Measurements from ENCODE around the gene S100Z. TPM values are rescaled to one million over a fixed set of nuclear protein-coding genes. Genes with fewer than 3 reads are reported as not detected.

S100Z gene
- total RNA-seq, 1 donor from 2014 or later = 0.40 TPM

DNA sequence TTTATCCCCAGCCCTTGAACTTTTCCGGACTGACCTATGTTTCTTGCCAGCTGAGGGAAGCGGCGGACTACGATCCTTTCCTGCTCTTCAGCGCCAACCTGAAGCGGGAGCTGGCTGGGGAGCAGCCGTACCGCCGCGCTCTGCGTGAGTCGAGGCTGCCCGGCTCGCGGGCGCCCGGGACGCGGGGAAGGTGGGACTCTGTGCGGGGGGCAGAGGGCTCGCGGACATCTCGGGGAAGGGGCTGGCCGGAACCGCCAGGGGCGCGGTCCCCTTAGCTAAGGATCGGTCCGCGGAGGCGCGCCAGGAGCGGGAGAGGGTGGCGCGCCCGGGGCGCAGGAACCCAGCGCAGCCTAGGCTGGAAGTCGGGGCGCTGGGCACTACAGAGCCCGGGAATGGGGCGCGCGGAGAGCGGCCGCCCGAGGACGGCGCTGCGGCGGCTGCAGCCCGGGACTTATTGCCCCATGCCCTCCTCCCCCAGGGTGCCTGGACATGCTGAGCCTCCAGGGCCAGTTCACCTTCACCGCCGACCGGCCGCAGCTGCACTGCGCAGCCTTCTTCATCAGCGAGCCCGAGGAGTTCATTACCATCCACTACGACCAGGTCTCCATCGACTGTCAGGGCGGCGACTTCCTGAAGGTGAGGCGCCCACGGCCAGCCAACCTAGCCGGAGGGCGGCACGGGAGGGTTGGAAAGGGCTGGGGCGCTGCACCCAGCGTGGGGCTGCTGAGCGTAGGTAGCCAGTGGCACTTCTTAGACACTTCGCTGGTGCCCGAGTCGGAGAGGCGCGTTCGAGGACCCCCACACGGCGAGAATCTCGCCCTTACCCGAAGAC, 104.0 kb downstream of the S100Z start:
- ATAC-seq = no peak

DNA sequence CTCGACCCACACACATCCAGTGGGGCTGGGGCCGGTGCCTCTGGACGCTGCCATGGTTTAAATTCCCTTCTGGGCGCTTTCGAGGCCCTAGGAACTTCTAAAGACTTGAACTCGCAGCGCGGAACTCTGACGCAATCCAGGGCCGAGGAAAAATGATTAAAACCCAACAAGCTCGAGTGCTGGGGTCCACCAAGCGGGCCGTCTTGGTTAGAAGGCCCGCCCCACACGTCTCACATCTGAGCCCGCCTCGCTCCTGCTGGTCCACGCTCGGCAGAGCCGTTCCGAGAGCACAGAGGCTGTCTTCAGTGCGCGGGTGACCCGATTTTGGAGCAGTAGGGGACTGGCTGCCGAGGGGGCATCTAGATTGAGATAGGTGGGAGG, 104.6 kb downstream of the S100Z start:
- ATAC-seq = no peak

DNA sequence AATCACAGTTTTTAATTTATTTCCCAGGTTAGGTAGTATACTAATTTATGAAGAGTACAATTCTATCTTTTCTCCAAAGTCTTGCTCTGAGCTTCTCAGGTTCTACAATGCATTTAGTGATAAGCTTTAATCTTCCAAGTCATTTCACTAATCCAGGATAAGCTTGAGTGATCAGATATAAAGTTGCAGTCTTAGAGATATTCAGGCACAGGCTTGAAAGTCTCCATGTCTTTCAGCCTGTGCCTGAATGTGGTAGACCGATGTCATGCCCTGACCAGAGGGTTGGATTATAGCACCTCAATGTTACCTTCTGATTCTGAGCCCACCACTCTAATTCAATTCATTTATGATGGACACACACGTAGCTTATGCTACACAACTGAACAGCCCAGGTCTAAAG, 106.2 kb downstream of the S100Z start:
- ATAC-seq = no peak

DNA sequence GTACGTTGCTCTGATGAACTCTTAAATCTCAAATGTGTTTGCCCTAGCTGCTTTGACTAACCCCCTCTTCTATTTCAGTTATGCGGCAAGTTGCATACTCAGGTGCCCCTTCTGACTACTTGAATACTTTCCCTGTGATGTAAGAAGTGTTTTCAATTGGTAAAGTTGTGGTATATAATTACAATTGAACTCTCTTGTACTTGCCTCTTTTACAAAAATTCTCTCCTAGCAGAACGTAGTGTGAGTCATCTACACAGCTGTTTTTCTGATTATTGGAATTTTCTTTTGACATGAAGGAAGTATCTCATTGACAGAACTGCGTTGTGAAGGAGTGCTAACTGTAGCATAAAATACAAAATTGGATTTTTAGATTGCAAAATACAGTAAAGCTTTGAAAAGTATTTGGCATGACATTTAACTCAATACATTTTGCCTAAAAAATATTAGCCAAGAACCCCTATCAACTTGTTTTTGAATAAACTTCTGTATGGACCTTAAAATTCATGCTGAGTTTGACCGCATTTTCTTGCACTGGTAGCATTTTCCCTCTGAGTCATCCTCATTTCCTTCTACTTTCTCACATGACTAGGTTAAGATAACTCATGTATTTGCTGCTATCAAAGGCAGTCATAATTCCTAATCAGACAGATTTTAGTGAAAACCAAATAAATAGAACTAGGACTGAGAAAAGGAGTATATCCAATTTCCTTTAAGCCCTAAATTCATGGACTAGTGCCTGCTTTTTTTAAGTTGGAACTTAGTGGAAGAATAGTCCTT, 109.4 kb downstream of the S100Z start:
- no peak for ATAC-seq

DNA sequence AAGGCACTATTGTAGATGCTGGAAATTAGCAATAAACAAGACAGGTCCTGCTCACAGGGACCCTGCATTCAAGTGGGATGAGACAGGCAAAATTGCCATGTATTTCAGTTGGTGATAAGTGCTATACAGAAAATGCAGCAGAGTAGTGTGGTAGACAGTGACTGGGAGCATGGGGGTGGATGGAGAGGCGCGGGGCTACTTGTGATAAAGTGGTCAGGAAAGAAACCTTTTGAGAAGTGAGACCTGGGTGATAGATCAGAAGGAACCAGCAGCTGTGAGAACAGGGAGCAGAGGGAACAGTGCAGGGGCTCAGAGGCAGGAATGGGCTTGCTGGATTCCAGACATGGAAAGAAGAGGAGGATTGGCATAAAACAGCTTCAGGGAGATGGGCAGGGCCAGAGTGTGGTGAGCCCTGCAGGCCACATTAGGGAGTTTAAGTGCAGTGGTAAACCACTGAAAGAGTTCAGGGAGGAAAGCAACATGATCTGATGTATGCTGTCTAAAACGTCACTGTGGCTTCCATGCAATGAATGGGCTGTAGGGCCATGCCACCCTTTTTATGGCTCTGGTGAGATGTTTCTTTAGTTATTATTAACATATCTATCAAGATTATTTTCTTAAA, 110.3 kb downstream of the S100Z start:
- ATAC-seq = no peak

DNA sequence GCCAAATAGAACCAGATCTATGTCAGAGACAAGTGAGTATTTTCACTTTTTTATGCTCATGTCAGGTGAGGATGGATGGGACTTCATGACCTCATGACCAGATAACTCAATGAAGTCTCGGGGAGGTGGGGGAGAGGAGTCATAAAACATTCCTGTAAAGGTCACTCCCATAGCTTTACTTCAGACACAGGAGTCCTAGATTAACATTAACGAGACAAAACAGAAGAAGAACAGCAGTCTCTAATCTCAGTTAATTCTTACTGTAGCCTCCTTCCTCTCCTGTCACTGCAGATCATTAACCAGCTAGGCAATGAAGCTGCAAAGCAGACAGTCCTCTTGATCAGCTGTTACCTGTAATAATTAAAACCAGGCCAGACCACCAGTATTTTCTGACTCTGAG, 114.2 kb downstream of the S100Z start:
- no peak for ATAC-seq

Other genes with a start within 250 kb of the S100Z start
- 0.20 TPM for gene F2RL2, start 226.6 kb upstream of the S100Z start, total RNA-seq
- 2.3 TPM for gene F2R, start 133.9 kb upstream of the S100Z start, total RNA-seq
- gene F2RL1, start 31.0 kb upstream of the S100Z start, total RNA-seq = 12.0 TPM
- 0.36 TPM for gene CRHBP, start 103.0 kb downstream of the S100Z start, total RNA-seq
- 11.4 TPM for gene AGGF1, start 180.4 kb downstream of the S100Z start, total RNA-seq
- 3.6 TPM for gene ZBED3, start 237.3 kb downstream of the S100Z start, total RNA-seq

Measured in esophagus mucosa (tissue), 1 donor.